Stomach (tissue), 9 donors: ENCODE measurements around the gene FAM83F. TPM values are rescaled to one million over a fixed set of nuclear protein-coding genes. Genes with fewer than 3 reads are reported as not detected.

Experiments
- DNase-seq, 2 donors: peaks; one replicate each; pipeline versions ENCODE4 v3.0.0 to v3.0.0-alpha.2; 2013 to 2019
- H3K27ac ChIP-seq, 5 donors: fragments of 200-600 bp in 4 of 5; sonication (generic) in 4 of 5; one replicate each; pipeline ENCODE4 v1.5.1; 2013 to 2019; ENCODE audit warnings: mild to moderate bottlenecking in 1 of 5, moderate library complexity in 1 of 5
- H3K27me3 ChIP-seq, 3 donors: fragments of 200-600 bp; sonication (generic); one replicate each; pipeline ENCODE4 v1.5.1; 2017 to 2019; ENCODE audit warnings: mixed run types in 1 of 3
- H3K36me3 ChIP-seq, 4 donors: fragments of 200-600 bp; sonication (generic); 1 replicate in 3 of 4; 2 replicates in 1 of 4; pipeline ENCODE4 v1.5.1; 2016 to 2019
- H3K4me1 ChIP-seq, 4 donors: fragments of 200-600 bp; sonication (generic); one replicate each; pipeline ENCODE4 v1.5.1; 2016 to 2019
- H3K4me3 ChIP-seq, 4 donors: fragments of 200-600 bp; sonication (generic) in 3 of 4; one replicate each; pipeline ENCODE4 v1.5.1; 2016 to 2019; ENCODE audit warnings: mild to moderate bottlenecking in 1 of 4
- H3K9me3 ChIP-seq, 4 donors: fragments of 200-600 bp; sonication (generic); one replicate each; pipeline ENCODE4 v1.5.1; 2016 to 2019
- EP300 ChIP-seq: sonication (generic); formaldehyde crosslinking; IDR thresholded peaks from one replicate; pipeline ENCODE4 v1.6.1; 2017; ENCODE audit warnings: antibody characterized with exemption
- POLR2A ChIP-seq, 4 donors: fragments of 450-650 bp; IDR thresholded peaks; one replicate each; pipeline ENCODE4 v1.6.1; 2016; ENCODE audit warnings: antibody characterized with exemption in 4 of 4, control low read depth in 2 of 4, mild to moderate bottlenecking in 1 of 4, moderate library complexity in 1 of 4
- POLR2AphosphoS5 ChIP-seq, 3 donors: sonication (generic); formaldehyde crosslinking; IDR thresholded peaks; one replicate each; pipeline ENCODE4 v1.6.1; 2016; ENCODE audit warnings: antibody characterized with exemption in 3 of 3
- WGBS, 5 donors: extraction: QIAGEN DNeasy Blood & Tissue Kit in 3 of 5; methylation state at CpG; one replicate each; pipeline versions ENCODE4 v1.1.5 to v1.1.7; 2013 to 2018; 5-methylcytosine and 5-hydroxymethylcytosine counted together
- intact Hi-C: fragments of 100-400 bp; cut with DNase I; formaldehyde crosslinking; loops from one replicate; pipeline ENCODE4 v1.15.1; 2023; ENCODE audit warnings: low total_unique reads
- polyA plus RNA-seq, 3 donors: library from polyadenylated mRNA; stranded (reverse); fragments of 200-250 nt; gene quantifications; one replicate each; pipeline ENCODE4 v1.2.3, GENCODE V29; 2013
- total RNA-seq, 5 donors: library from RNA; depleted of rRNA; stranded (reverse); fragments of >200 nt; gene quantifications; one replicate each; pipeline versions ENCODE4 v1.1.0 to v1.2.3, GENCODE V29; 2014 to 2016
- TF ChIP-seq, protein P1 (sequence below), 7 experiments: fragments of 450-650 bp in 4 of 7; fragments of 200-600 bp in 3 of 7; sonication (generic) in 3 of 7; IDR thresholded peaks; one replicate each; pipeline ENCODE4 v1.5.1; 2016 to 2019; ENCODE audit warnings: antibody characterized with exemption in 7 of 7, control low read depth in 2 of 7, mild to moderate bottlenecking in 1 of 7
- donor health status: healthy with polysubstance abuse.
- donor health status: Bipolar disorder and iron deficiency.
- donor health status: healthy.

The FAM83F gene
- total and polyA plus RNA-seq, 8 donors, result under 0.01 to 17.4 (median 7.6) TPM

DNA sequence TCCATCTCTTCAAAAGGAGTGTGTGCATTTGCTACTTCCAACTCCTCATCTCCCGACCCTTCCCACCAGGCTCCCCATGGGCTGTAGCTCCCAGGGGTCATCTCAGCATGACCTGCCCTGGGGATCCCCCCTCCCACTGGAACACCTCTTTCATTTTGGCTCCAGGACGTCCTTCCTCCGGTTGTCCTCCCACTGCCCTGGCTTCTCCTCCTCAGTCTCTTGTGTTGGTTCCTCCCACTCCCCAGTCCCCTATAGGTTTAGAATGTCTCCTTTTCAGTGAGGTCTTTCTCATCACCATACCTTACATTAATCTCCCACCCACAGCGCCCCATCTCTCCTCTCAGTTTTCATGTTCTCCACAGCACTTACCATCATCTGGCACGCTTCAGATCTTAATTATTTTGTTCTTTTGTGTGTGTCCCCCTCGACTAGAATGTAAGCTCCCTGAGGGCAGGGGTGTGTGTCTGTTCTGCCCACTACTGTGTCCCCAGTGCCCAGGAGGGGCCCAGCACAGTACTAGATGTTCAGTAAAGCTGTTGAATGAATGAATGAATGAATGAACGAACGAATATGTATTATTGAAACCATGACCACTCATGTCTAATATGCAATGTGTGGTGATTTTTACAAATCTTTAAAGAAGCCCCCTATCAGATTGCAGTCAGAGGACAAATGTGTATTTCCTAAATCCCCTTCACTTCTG is 36.6 kb upstream of the FAM83F start:
- TF ChIP-seq, protein P1, sequence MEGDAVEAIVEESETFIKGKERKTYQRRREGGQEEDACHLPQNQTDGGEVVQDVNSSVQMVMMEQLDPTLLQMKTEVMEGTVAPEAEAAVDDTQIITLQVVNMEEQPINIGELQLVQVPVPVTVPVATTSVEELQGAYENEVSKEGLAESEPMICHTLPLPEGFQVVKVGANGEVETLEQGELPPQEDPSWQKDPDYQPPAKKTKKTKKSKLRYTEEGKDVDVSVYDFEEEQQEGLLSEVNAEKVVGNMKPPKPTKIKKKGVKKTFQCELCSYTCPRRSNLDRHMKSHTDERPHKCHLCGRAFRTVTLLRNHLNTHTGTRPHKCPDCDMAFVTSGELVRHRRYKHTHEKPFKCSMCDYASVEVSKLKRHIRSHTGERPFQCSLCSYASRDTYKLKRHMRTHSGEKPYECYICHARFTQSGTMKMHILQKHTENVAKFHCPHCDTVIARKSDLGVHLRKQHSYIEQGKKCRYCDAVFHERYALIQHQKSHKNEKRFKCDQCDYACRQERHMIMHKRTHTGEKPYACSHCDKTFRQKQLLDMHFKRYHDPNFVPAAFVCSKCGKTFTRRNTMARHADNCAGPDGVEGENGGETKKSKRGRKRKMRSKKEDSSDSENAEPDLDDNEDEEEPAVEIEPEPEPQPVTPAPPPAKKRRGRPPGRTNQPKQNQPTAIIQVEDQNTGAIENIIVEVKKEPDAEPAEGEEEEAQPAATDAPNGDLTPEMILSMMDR (IDR thresholded peaks at IDR 0.05), result no peak
- TF ChIP-seq POLR2A (IDR thresholded peaks at IDR 0.05) (no peak), EP300 (no peak)
- Histone ChIP-seq H3K36me3 (no peaks in the 10 kb centered on the region), H3K4me3 (no peak overlapping the region), H3K9me3 (no peaks in the 10 kb centered on the region), H3K4me1 (peaks cover 0 to 34% (median 7%) of the 10 kb centered on the region in 4 donors), H3K27me3 (no peaks in the 10 kb centered on the region), H3K27ac (no peak overlapping the region)
- 82 to 88% (median 86%) methylated on average over 8 of the region's 8 CpGs for WGBS, 5 donors
- intact Hi-C loops, result no loop called here
- no peak for DNase-seq

DNA sequence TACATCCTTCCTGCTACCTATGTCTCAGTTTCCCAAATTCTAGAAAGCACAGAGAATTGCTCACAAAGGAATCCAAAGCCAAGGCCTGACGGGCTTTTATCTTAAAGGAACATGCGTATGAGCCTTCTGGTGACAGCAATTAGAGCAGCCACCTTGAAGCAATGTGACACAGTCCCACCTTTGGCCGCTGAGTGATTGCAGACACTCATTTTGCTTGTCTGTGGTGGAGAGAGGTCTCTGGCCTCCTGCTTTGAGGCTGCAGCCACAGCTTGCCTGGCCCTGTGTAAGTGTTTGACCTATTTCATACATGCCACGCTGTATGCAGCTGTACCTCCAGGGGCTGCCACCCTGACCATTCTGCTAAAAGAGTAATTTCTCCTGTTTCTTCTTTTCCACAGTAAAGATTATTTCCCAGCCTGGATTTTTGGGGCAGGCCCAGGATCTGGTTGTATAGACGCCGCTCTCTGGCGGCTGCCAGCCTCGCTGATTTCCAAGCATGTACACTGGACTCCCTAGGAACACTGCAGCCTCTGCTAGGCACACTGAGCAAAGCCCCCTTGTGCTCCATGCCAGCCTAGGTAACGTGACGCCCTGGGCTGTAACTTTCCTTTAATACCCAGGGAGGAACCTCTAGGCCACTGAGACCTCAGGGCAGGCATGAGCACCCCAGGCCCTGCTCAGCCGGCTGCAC is 35.7 kb upstream of the FAM83F start:
- H3K27me3 ChIP-seq, result no peaks in the 10 kb centered on the region
- intact Hi-C loops, result no loop called here
- DNase-seq, result no peak

DNA sequence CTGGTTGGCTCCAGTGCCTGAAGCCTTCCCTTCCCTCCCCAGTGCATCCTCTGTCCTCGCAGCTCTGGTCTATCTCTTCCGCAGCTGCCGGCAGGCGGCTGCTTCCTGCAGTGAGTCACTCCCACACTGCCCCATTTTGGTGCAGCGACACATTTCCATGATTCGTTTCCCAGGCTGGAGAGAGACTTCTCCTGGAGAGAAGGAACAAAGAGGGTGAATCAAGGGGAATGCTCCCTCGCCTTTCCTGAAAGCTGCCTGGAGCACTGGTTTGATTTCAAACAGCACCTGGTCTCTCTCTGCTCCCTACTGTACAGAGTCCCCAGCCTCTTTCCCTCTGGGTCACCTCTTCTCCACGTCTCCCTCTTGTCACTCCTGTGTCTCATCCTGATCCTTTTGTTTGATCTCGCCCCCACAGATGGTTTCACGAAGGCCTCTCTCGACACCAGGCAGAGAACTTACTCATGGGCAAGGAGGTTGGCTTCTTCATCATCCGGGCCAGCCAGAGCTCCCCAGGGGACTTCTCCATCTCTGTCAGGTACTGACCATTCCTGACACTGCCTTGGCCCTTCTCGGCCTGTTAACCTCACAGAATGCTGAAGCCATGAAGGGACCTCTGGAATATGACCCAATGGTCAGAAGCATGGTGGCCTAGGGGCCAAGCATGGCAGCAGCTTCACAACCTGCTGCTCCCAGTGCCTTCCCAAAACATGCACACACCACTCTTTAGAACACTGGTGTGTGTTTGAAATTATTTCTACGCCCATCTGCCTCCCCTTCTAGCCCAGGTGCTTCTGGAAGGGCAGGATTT is 34.9 kb upstream of the FAM83F start, which contains the start of gene TMA7B:
Gene TMA7B, plus strand, starts transcription at position 758 of the 808 bp plus-strand sequence. CDS start 3,978 bp downstream, outside the sequence.
- H3K4me3 ChIP-seq, result no peak within 1 kb of the TSS
- peak; percentile 27 to 66 for DNase-seq
- peak within 1 kb of the TSS in 3 of 5 donors; percentile 25 to 66 (median 52) for H3K27ac ChIP-seq
- no peaks in the 10 kb centered on the region for H3K9me3 ChIP-seq
- TF ChIP-seq POLR2A (IDR thresholded peaks at IDR 0.05) (no peak), EP300 (no peak), POLR2AphosphoS5 (IDR thresholded peaks at IDR 0.05) (no peak)
- TF ChIP-seq, protein P1 (IDR thresholded peaks at IDR 0.05), result no peak
- peaks cover 0 to 26% (median 3%) of the 10 kb centered on the region in 4 donors for H3K4me1 ChIP-seq
- intact Hi-C loops, result no loop called here
- 51 to 70% (median 62%) methylated on average over 14 of the region's 14 CpGs for WGBS, 5 donors
- H3K27me3 ChIP-seq, result no peaks in the 10 kb centered on the region
- H3K36me3 ChIP-seq, result no peaks in the 10 kb centered on the region

More for the DNA sequence above, 35.7 kb upstream of the FAM83F start:
- no peak overlapping the region for H3K4me3 ChIP-seq
- peak overlapping the region in 2 of 5 donors; percentile 3 to 4 for H3K27ac ChIP-seq
- H3K9me3 ChIP-seq, result no peaks in the 10 kb centered on the region
- 74 to 84% (median 82%) methylated on average over 11 of the region's 11 CpGs for WGBS, 5 donors
- TF ChIP-seq EP300, result no peak
- TF ChIP-seq POLR2AphosphoS5 (IDR thresholded peaks at IDR 0.05), result no peak
- TF ChIP-seq POLR2A (IDR thresholded peaks at IDR 0.05), result no peak
- TF ChIP-seq, protein P1 (IDR thresholded peaks at IDR 0.05), result no peak
- H3K36me3 ChIP-seq, result no peaks in the 10 kb centered on the region
- peaks cover 0 to 33% (median 4%) of the 10 kb centered on the region in 4 donors for H3K4me1 ChIP-seq
